ENCODE measurements around the gene MEIOB. TPM values are rescaled to one million over a fixed set of nuclear protein-coding genes. Genes with fewer than 3 reads are reported as not detected.

MEIOB gene
- total RNA-seq, 1 experiment from 2014 or later = 1.4 TPM

- Mint-ChIP-seq H3K4me1 (peaks cover 17% of the 10 kb centered on the region), H3K4me3 (peak overlapping the region; percentile 95), H3K36me3 (no peaks in the 10 kb centered on the region), H3K9me3 (no peaks in the 10 kb centered on the region), H3K27me3 (ENCODE audit: low read depth) (peaks cover 2% of the 10 kb centered on the region), H3K27ac (no peak overlapping the region)
- ChIA-PET POLR2A (no interaction called here), CTCF (interaction anchor here (1.6 kb wide), 1 partner anchor 103 kb away, joined by 3 read pairs; no protein-coding TSS in a partner anchor)
- ATAC-seq (no peak), DNase-seq (ENCODE audit: low spot score) (no peak)
- TF ChIP-seq STAT6 (CRISPR knock-in tag; conservative IDR thresholded peaks at IDR 0.05; ENCODE audit: low read depth) (no peak), ZNF317 (CRISPR knock-in tag; IDR thresholded peaks at IDR 0.05; ENCODE audit: borderline replicate concordance, low read depth) (no peak), KAT7 (CRISPR knock-in tag; IDR thresholded peaks at IDR 0.05; ENCODE audit: borderline replicate concordance) (no peak), NR1H2 (CRISPR knock-in tag; IDR thresholded peaks at IDR 0.05) (no peak), ZNF121 (CRISPR knock-in tag; IDR thresholded peaks at IDR 0.05) (no peak), ZNF281 (CRISPR knock-in tag; IDR thresholded peaks at IDR 0.05) (no peak), FOXP4 (CRISPR knock-in tag; IDR thresholded peaks at IDR 0.05) (no peak), USF2 (CRISPR knock-in tag; IDR thresholded peaks at IDR 0.05) (no peak), HMGXB4 (CRISPR knock-in tag; IDR thresholded peaks at IDR 0.05) (no peak), ZNF425 (CRISPR knock-in tag; conservative IDR thresholded peaks at IDR 0.05) (no peak), PREB (CRISPR knock-in tag; IDR thresholded peaks at IDR 0.05; ENCODE audit: borderline replicate concordance) (no peak)
Measured at GRCh38 chr16:1828645-1829410, 43.1 kb downstream of the MEIOB start.
